NCI-H524 treated with DMSO at 0.1 percent for 48 hours (cell line): Measurements from ENCODE around the gene HSF2BP.
"Not testable (repeated sequence)": the region's sequence is repeated elsewhere in the genome, so short reads cannot be mapped to it uniquely, and the experiment has no call there.

Experiments used
- DNase-seq: peaks from one replicate; lab custom pipeline; 2025; lab: John Stamatoyannopoulos, UW

HSF2BP gene

DNA sequence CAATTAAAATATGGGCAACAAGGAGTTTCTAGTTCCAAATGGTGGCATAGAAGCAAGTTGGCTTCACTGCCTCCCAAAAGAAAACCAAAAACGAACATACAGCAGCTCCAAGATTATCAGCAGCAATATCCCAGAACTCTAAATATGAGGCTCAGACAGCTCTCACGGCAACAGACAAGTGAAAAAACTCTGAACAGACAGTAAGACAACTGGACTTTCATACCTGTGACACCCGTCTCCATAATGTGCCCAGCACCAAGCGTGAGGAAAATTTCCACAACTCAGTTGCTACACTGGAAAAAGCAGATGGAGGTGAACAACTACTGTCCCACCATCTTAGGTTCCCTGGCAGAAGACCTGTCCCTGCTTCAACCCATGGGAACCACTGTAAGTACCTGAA lies 39.9 kb downstream of the HSF2BP start:
- DNase-seq = no peak

DNA sequence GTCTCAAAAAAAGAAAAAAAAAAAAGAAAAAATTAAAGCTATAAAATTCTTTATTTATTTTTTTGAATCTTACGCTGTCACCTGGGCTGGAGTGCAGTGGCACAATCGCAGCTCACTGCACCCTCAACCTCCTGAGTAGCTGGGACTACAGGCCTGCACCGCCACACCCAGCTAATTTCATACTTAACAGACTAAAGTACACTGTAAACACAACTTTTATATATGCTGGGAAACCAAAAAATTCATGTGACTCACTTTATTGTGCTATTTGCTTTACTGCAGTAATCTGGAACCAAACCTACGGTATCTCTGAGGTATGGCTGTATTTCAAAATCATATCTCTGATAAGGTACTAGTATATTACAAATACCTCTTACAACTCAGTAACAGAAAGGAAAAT lies 40.3 kb downstream of the HSF2BP start:
- DNase-seq = no peak

DNA sequence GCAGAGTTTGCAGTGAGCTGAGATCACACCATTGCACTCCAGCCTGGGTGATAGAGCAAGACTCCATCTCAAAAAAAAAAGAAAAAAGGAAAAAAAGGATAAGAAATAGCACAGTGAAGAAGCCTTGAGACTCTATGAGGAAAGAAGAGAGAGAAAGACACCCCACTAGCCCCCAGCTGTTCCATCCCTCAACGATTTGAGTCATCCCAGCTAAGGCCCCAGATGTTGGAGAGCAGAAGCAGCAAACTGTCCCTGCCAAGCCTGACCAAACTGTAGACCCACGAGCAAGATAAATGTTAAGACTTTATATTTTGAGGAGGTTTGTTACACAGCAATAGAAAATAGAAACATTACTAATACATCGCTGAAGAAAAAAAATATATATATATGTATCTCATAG lies 42.4 kb downstream of the HSF2BP start:
- not testable (repeated sequence) for DNase-seq

DNA sequence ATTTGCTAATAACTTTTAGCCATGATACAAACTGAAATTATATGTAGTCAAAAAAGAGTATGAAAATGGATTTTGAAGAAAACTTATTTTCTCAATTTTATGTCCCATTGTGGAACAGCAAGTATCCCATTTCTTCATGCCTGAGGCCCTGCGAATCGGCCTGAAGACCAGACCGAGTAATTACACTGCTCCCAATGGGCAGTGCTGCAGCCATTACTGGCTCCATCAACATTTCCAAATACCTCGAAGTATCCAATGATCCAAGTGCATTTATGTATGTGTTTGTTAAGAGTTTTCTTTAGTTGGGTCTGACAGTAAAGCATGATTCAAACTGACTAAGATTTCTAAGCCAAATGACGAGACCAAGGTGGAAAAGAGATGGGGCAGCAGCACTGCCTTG lies 44.4 kb downstream of the HSF2BP start:
- DNase-seq = no peak

DNA sequence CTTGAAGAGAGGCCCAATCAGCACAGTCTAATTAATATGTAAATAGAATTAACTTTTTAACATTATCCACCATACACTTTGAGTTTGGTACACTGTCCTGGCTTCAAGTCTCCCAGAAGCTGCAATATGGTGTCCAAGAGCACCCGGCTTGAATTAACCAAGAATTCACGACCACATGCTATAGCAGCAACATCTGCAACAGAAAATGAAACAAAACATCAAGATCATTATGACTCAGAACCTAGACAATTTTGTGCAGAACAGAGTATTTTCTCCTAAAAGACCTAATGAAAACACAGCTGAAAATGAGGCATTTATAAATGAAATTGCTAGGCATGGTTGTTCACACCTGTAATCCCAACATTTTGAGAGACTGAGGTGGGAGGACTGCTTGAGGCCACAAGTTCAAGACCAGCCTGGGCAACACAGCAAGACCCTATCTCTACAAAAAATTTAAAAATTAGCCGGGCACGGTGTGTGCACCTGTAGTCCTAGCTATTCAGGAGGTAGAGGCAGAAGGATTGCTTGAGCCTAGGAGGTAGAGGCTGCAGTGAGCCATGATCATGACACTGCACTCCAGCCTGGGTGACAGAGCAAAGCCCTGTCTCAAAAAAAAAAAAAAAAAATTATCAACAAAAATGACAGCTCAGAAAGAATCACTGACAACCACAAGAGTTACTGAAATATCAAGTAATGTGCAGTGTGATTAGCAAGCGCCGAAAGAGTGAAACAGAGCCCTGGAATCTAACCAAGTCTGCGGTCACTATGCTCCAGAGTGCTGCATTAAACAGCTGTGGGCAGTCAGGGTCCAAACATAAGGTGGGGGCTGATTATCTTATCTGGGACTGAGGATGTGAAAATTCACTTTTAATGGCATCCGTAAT lies 45.3 kb downstream of the HSF2BP start:
- DNase-seq = no peak

DNA sequence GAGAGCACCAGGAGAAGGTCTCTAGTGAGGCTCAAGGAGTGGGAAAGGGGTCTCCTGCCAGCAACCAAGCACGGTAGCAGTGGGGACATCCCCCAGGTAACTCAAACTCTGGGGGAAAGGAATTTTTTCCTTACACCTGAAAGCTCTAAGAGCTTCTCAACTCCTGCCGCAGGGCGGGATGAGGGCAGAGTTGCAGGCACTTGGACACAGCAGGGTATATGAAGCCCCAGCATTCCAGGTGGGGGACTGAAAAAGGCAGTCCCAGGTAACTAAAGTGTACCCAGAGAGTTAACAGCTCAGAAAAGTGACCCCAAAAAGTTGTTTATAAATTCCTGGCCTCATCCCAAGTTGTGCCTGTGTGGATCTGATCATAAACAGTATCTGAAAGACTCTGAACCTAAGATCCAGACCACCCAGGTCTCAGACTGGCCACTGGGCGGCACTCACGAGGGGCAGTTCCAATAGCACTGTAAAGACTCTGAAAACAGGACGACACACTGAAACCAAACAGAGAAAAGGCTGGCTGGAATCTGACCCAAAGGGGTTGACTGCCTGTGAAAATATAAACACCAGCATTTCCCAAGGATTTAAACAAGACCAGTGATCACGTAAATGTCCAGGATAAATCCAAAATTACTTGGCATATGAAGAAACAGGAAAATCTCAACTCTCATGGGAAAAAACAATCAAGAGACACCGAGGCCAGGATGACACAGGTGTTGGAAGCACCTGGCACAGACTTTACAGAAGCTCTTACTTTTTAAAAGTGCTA lies 47.5 kb downstream of the HSF2BP start:
- DNase-seq = no peak

DNA sequence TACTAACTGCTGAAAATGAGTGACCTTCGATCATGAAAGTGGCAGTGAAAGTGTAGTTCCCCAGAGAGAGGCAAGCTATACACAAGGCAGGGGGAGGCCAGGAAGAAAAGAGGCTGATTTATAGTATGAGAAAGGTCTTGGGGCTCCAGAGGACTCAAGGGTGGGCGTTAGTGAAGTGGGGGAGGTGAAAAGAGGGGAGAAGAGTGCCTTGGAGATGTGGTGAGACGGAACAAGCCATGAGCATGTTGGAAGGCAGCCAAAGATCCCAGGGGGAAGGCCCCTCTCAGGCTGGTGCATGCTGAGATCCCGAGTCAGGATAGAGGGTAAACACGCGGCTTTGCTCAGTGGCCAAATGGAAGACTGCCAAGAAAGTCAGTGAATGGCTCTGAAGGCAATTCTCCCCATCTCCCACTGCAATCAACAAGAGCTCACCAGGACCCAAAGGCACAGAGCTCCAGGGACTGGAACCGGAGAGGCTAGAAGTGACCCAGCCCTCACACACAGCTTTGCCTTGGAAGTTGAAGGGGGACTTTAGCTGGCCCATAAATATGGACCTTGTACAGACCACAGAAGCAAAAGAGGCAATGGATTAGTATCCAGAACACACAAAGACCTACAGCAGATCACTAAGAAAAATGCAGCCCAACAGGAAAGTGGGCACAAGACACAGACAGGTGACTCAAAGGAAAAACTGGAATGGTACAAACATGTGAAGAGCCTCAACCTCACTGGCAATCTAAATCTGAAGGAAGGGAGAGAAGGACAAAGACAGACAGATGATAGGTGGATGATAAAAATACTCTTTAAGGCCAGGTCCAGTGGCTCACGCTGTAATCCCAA lies 49.6 kb downstream of the HSF2BP start:
- no peak for DNase-seq

DNA sequence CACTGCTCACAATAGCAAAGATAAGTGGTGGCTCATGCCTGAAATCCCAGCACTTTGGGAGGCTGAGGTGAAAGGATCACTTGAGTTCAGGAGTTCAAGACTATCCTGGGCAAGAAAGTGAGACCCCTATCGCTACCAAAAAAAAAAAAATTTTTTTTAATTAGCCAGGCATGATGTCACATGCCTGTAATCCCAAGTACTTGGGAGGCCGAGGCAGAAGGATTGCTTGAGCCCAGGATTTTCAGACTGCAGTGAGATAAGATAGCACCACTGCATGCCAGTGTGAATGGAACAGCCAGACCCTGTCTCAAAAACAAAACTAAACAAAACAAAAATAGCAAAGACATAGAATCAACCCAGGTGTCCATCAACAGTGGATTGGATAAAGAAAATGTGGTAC lies 50.6 kb downstream of the HSF2BP start:
- DNase-seq = no peak

DNA sequence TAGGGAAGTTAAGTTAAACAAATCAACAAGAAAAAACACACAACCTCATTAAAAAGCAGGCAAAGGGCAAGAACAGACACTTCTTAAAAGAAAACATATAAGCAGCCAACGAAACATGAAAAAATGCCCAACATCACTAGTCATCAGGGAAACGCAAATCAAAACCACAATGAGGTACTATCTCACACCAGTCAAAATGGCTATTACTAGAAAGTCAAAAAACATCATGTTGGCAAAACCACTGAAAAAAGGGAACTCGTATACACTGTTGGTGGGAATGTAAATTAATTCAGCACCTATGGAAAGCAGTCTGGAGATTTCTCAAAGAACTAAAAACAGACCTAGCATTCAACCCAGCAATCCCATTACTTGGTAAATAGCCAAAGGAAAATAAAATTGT lies 51.1 kb downstream of the HSF2BP start:
- no peak for DNase-seq

DNA sequence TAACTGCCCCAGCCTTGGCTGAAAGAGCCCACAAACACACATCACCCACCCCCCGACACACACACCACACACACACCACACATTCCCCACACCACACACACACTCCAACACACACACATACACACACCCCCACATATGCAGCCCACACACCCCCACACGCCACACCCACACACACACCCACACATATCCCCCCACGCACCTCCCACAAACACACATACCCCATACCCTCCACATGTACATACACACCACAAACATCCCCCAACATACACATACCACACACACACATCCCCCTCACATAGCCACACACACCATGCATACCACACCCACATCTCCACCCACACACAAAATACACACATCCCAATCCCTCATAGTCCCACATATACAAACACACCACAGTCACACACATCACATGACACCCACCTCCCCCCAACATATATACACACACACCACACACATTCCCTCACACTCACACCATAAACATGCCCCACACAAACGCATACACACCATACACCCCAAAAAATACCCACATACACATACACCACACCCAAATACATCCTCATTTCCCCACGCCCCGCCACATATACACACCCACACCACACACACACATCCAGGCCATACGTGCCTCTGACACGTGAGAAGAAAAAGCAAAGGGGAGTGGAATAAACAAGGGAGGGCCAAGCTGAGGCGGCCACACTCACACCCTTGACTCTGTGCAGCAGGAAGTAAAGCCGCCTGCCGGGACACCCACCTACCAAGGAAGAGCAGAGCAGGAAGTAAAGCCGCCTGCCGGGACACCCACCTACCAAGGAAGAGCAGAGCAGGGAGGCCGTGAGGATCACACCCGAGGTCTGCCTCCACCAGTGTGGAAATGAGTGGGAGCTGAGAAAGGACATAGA lies 53.7 kb downstream of the HSF2BP start:
- DNase-seq = no peak

DNA sequence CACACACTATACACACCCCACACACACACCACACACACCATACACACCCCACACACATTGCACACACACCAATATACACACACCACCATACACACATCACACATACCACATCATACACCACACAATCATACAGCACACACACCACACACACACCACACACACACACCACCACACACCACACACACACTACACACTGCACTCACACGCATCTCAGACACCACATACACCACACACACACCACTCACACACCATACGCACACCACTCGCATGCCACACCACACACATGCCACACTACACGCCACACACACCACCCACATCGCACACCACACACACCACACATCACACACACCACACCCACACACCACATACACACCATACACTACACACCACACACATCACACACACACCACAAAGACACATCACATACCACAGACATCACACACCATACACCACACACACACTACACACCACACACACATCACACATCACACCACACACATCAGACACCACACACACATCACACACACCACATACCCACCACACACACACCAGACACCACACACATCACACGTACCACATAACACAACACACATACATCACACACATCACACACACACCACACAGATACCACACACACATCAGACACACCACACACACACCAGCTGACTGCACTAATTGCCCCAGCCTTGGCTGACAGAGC lies 54.6 kb downstream of the HSF2BP start:
- DNase-seq = no peak

DNA sequence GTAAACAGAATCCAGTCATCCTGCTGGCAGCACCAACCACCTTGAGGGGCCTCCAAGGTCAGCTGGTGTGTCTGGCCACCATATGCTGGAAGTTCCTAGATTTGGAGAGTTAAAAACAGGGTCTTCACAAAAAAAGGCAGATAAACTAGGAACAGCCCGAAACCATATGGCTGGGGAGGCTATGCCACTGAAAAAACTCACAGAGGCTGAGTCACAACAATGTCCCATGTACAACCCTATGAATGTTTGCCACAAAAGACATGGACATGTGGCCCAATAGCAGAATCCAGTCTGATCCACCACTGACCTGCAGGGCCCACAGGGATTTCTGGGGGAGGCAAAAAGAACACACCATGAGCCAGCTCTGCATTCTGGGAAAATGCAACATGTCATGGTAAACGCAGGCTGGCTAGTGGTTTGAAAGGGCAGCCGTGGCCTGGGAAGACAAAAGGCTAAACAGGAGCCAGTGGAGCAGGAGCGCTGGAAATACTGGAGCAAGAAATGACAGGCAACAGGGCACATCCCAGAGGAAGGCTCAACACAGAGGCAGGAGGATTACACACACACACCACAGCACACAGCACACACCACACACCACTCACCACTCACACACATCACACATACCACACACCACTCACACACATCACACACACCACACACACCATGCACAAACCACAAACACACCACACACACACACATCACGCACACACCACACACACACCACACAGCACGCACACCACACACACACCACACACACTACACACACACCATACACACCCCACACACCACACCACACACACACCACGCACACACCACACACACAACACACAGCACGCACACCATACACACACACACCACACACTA lies 55.4 kb downstream of the HSF2BP start:
- no peak for DNase-seq

DNA sequence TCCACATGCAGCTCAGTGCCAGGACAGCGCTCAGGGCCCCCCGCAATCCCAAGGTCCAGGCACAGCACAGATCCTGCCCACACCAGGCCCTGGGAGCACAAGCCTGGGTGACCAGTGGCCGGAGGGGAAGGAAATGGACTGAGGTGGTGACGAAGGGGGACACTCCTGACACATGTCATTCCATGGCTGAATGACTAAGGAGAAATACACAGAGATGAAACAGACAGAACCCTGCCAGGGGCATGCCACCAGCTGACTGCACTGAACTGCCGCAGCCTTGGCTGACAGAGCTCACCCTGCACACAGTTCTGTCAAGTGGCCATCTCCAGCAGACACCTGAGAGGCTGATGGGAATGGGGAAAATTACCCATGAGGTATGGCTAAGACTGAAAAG lies 56.1 kb downstream of the HSF2BP start:
- DNase-seq = no peak

DNA sequence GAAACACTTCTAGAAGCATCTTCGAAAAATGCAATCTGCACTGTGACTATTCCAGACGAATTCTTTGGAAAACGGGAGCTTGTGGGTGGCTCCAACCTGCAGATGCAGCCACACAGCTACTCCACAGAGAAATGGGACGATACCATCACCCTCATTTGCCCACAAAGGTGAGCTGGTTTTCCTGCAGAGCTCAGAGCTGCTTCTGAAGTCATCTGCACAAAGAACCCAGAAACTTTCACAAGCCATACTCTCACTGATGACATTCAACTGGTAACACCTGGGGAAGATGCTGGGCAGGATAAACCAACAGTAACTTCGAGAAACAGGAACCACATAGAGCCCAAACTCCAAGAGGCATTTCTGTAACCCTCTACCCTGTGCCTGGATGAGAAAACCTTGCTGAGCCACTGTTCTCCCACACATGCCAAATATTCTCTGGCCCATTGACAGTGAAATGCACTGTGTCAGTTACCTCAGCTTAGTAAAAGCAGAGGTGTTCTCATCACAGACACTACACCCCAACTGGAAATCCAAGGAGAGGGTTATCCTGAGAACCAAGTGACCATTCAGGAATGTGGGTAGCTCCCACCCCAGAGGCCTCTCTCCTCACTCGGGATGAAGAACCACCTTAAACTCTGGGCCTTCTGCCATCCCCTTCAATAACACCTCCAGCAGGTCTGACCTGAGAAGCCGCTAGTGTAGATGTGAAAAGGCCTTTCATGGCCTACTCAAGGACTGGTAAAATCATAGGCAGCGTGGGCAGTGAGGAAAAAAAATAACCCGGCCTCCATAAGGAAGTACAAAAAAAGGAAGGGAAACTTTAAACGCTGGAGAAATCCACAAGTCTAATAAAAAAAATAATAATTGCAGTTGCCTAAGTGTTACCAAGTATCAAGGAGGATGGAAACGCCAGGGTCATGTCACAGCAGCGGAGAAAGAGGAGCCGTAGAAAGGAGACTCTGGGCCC lies 56.7 kb downstream of the HSF2BP start:
- DNase-seq = no peak

DNA sequence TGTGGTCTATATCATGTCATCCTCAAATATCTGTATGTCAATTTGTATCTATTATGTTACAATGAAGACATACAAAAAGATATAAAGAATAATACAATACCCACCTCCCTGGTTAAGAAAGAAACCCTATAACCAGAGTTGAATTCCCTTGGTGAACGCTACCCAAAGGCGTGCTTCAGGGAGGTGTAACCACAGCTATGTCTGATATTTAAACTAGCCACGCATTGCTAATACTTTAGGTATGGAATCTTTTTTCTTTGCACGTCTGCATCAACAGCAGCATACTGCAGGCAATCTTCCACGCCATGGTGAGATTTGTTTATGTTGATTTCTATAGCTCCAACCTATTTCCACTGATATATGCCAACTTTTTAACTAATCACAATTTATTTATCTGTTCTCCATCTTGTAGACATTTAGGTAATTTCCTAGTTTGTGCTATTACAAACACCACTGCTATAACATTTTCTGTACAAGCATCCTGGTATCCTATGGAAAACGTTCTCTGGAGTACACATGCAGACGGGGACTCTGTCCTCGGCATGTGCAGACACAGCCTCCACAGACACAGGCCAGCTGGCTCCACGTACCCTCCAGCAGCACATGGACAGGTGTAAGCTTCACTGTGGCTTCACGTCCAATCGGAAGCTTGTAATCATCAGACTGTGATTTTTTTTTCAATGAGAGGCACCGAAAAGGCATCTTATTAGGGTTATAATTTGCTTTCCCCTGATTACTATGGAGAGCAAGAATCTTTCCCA lies 58.5 kb downstream of the HSF2BP start:
- DNase-seq = no peak

DNA sequence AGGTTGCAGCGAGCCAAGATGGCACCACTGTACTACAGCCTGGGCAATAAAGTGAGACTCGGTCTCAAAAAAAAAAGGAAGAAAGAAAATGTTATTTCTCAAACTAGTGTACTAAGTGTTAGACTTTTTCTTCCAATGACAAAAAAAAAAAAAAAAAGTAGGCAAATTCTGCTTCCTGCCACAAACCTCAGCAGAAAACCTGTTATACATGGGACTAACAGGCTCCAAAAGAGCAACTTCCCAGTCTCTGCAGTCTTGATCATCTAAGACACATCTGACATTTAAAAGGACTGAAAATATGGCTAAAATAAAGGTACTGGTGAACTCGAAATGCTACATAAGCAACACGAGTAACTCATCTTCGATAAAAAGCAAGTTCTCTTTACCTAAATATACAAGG lies 59.6 kb downstream of the HSF2BP start:
- DNase-seq = no peak

DNA sequence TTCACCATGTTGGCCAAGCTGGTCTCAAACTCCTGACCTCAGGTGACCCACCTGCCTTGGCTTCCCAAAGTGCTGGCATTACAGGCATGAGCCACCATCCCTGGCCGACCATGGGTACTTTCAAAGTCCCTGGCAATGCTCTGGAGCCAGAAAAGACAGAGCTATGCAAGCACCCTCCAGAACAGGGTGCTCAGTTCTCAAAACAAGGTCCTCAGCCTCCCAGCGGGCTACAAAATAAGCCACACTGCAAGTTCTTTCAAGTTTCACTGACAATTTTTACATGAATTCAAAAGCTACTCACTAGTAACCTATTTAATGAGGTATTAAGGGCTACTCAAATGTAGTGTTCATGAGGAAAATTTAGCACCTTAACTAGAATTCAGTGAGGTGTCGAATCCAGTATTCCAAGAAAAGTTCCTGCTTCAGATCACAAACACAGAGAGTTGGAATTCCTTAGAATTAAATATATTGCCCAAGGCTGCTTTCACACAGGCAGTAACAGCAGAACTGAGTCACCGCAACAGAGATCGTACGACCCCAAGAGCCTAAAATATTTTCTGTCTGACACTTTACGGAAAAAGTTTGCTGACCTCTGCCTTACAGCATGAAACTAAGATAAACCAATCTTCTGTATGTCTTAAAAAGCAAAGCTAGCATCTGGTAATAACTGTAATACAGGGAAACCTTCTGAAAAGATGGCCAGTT lies 60.7 kb downstream of the HSF2BP start:
- no peak for DNase-seq
